PFSK-1 (cell line): ENCODE data around the gene RHO.

Experiments
- POLR2AphosphoS5 ChIP-seq: IDR thresholded peaks from 2 replicates; pipeline ENCODE4 v1.6.1; 2012; ENCODE audit warnings: low read depth, mild to moderate bottlenecking, control low read depth, low read length, moderate library complexity
- REST ChIP-seq, 2 experiments: IDR thresholded peaks; 2 replicates each; pipeline versions ENCODE4 v1.6.1 to v1.8.0; 2011 to 2012; ENCODE audit warnings: low read depth in 2 of 2, low read length in 2 of 2, control low read depth in 1 of 2, inconsistent platforms in 1 of 2, mild to moderate bottlenecking in 1 of 2, moderate library complexity in 1 of 2; ENCODE audit not compliant: insufficient read depth in 1 of 2
- TAF1 ChIP-seq: IDR thresholded peaks from 2 replicates; pipeline ENCODE4 v1.6.1; 2012; ENCODE audit warnings: low read length, control low read depth, borderline replicate concordance; ENCODE audit not compliant: insufficient read depth

- TF ChIP-seq TAF1 (no peak), POLR2AphosphoS5 (no peak), REST (IDR thresholded peaks at IDR 0.05; ENCODE audit: insufficient read depth in 1 of 2, low read depth in 2 of 2, low read length in 2 of 2) (no peak)
Observed at GRCh38 chr3:129563850-129564535, 35.6 kb downstream of the RHO start.
